Natural killer cell (primary cell): ENCODE results near the gene SYVN1. TPM values are rescaled to one million over a fixed set of nuclear protein-coding genes. Genes with fewer than 3 reads are reported as not detected.

Experiments used
- ATAC-seq, 3 donors: fragments of 150-1000 bp in 2 of 3; fragments of 200-7000 bp in 1 of 3; cut with Tn5 transposase; 1 replicate in 1 of 3; 2 replicates in 2 of 3; pipeline ENCODE4 v1.10.0; 2021; ENCODE audit warnings: mild to moderate bottlenecking in 2 of 3, moderate library complexity in 2 of 3
- DNase-seq, 2 donors: peaks; one replicate each; pipeline versions ENCODE4 v3.0.0 to v3.0.0-alpha.2; 2013 to 2021; ENCODE audit warnings: mixed read lengths in 1 of 2
- H3K27ac ChIP-seq: one replicate; pipeline ENCODE4 v1.5.1; 2013; ENCODE audit warnings: mild to moderate bottlenecking, low read length
- H3K27me3 ChIP-seq: one replicate; pipeline ENCODE4 v1.6.1; 2013; ENCODE audit warnings: low read length; ENCODE audit not compliant: control insufficient read depth, insufficient read depth
- H3K36me3 ChIP-seq: one replicate; pipeline ENCODE4 v1.6.1; 2013; ENCODE audit warnings: low read length; ENCODE audit not compliant: control insufficient read depth, insufficient read depth
- H3K4me1 ChIP-seq: one replicate; pipeline ENCODE4 v1.6.1; 2013; ENCODE audit warnings: low read length; ENCODE audit not compliant: control insufficient read depth, insufficient read depth
- H3K4me3 ChIP-seq: one replicate; pipeline ENCODE4 v1.5.1; 2013; ENCODE audit warnings: low read length
- H3K9me3 ChIP-seq: one replicate; pipeline ENCODE4 v1.6.1; 2013; ENCODE audit warnings: low read length; ENCODE audit not compliant: control insufficient read depth, insufficient read depth
- H3K27ac Mint-ChIP-seq, 2 donors: one replicate each; pipeline ENCODE4 v1.8.0; 2022; ENCODE audit warnings: mild to moderate bottlenecking in 2 of 2, mixed read lengths in 2 of 2, moderate library complexity in 1 of 2
- H3K27me3 Mint-ChIP-seq, 2 donors: one replicate each; pipeline ENCODE4 v1.8.0; 2022; ENCODE audit warnings: low read depth in 2 of 2, mixed read lengths in 2 of 2
- H3K36me3 Mint-ChIP-seq: one replicate; pipeline ENCODE4 v1.8.0; 2022; ENCODE audit warnings: mixed read lengths
- H3K4me1 Mint-ChIP-seq, 2 donors: one replicate each; pipeline ENCODE4 v1.8.0; 2022; ENCODE audit warnings: mixed read lengths in 2 of 2
- H3K4me3 Mint-ChIP-seq: one replicate; pipeline ENCODE4 v1.8.0; 2022; ENCODE audit warnings: mild to moderate bottlenecking, moderate library complexity, mixed read lengths
- H3K9me3 Mint-ChIP-seq, 2 donors: one replicate each; pipeline ENCODE4 v1.8.0; 2022; ENCODE audit warnings: mixed read lengths in 2 of 2
- CTCF ChIP-seq: fragments of 200-600 bp; IDR thresholded peaks from one replicate; pipeline ENCODE4 v1.8.0; 2022; ENCODE audit warnings: antibody characterized with exemption
- WGBS: methylation state at CpG from one replicate; pipeline ENCODE4 v1.1.7; 2013; ENCODE audit warnings: missing lambda C conversion rate; ENCODE audit not compliant: insufficient coverage; 5-methylcytosine and 5-hydroxymethylcytosine counted together
- intact Hi-C: fragments of 100-400 bp; cut with micrococcal nuclease; formaldehyde crosslinking; loops from one replicate; pipeline ENCODE4 v1.14.2; 2022
- total RNA-seq, 4 donors: library from RNA; stranded (reverse); fragments of 120-200 nt in 1 of 4; gene quantifications; one replicate each; pipeline versions ENCODE4 v1.2.3 to v1.2.4, GENCODE V29; 2013 to 2022

Gene SYVN1
- total RNA-seq, 3 donors from 2014 or later (not counting 1 experiment from before 2014, with no cell fraction given) = 72.9 to 109 (median 90.2) TPM

GRCh38 chr11:65136515-65137096 is 2.3 kb upstream of the SYVN1 start:
- Mint-ChIP-seq H3K27me3 (peaks cover 0 to 12% of the 10 kb centered on the region in 2 donors), H3K27ac (peak overlapping the region; percentile 99), H3K4me3 (peak overlapping the region; percentile 77), H3K4me1 (peaks cover 32 to 47% of the 10 kb centered on the region in 2 donors), H3K36me3 (no peaks in the 10 kb centered on the region), H3K9me3 (no peaks in the 10 kb centered on the region)
- H3K4me1 ChIP-seq = peaks cover 36% of the 10 kb centered on the region
- no peak overlapping the region for H3K27ac ChIP-seq
- no peak overlapping the region for H3K4me3 ChIP-seq
- TF ChIP-seq CTCF = no peak
- H3K27me3 ChIP-seq = no peaks in the 10 kb centered on the region
- H3K9me3 ChIP-seq = no peaks in the 10 kb centered on the region
- intact Hi-C loops = no loop called here
- DNase-seq = peak in 1 of 2 donors; percentile 10
- 90% methylated on average over 15 of the region's 15 CpGs for WGBS
- no peak for ATAC-seq
- peaks cover 12% of the 10 kb centered on the region for H3K36me3 ChIP-seq

- Histone ChIP-seq H3K4me1 (peaks cover 45% of the 10 kb centered on the region), H3K9me3 (no peaks in the 10 kb centered on the region), H3K27ac (peak overlapping the region; percentile 99), H3K36me3 (peaks cover 21% of the 10 kb centered on the region), H3K27me3 (no peaks in the 10 kb centered on the region), H3K4me3 (peak overlapping the region; percentile 92)
- Mint-ChIP-seq H3K9me3 (no peaks in the 10 kb centered on the region), H3K36me3 (no peaks in the 10 kb centered on the region), H3K27ac (peak overlapping the region; percentile 99), H3K4me3 (peak overlapping the region; percentile 98), H3K27me3 (peaks cover 0 to 3% of the 10 kb centered on the region in 2 donors), H3K4me1 (peaks cover 32 to 52% of the 10 kb centered on the region in 2 donors)
- ATAC-seq (no peak), DNase-seq (no peak)
- intact Hi-C loops = loop anchor here (1.0 to 2.0 kb wide), 2 partner anchors 13 to 19 kb away; partner anchors contain the start of genes FAU, MRPL49 and ZNHIT2
- 75% methylated on average over 9 of the region's 11 CpGs for WGBS
- TF ChIP-seq CTCF = no peak
These were observed 1.4 kb upstream of the SYVN1 start for GRCh38 chr11:65135633-65136145.

DNA sequence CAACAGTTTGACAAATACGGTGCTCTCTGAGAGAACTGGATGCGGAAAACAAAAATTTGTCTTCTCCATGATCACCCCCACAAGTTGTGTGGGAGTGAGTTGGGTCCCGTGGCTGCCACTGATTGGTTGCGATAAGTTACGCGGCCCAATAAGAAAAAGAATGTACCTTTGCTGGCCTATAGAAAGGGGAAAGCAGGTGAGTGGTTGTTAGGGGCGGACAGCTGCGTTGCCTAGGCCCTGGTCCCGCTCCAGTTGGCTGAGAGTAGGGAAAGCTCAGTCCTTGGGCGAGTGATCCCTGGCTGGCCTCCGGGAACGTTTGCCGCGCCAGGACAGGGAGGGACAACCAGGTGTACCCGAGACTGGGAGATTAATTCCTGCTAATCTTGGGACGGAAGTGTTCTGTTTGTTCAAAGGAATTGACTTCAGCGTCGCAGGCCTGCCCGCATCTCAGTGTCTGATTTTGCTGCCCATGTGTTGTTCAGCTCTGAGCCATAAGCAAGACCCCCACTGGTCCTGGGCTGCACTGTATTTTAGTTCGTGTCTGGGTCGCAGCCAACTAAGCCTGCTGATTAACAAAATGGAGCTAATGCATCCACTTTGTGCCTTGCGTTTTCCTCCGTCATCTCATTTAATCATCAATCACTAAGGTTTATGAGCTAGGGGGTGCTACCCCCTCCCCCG is 773 bp upstream of the SYVN1 start:
- peak; percentile 82 to 92 (median 84) for ATAC-seq

More for the DNA sequence above, 773 bp upstream of the SYVN1 start:
- no peaks in the 10 kb centered on the region for H3K27me3 ChIP-seq
- Mint-ChIP-seq H3K4me3 (peak overlapping the region; percentile 98), H3K36me3 (no peaks in the 10 kb centered on the region), H3K4me1 (peaks cover 32 to 52% of the 10 kb centered on the region in 2 donors), H3K27me3 (no peaks in the 10 kb centered on the region), H3K9me3 (no peaks in the 10 kb centered on the region), H3K27ac (peak overlapping the region; percentile 99)
- 4% methylated on average over 24 of the region's 24 CpGs for WGBS
- DNase-seq = peak; percentile 77 to 95
- H3K4me1 ChIP-seq = peaks cover 49% of the 10 kb centered on the region
- H3K4me3 ChIP-seq = peak overlapping the region; percentile 92
- H3K27ac ChIP-seq = peak overlapping the region; percentile 99
- no peak for TF ChIP-seq CTCF
- H3K9me3 ChIP-seq = no peaks in the 10 kb centered on the region
- peaks cover 26% of the 10 kb centered on the region for H3K36me3 ChIP-seq
- intact Hi-C loops = loop anchor here (1.0 to 2.0 kb wide), 2 partner anchors 13 to 18 kb away; partner anchors contain the start of genes FAU, MRPL49 and ZNHIT2
